SK-N-SH treated with all-trans-retinoic acid at 6 μM for 48 hours (cell line): Measurements from ENCODE around the gene NFAM1.

Source experiments
- ATAC-seq: fragments of 200-7000 bp; cut with Tn5 transposase; 3 replicates; pipeline ENCODE4 v1.9.1; 2020; ENCODE audit warnings: mild to moderate bottlenecking, moderate library complexity
- ARNTL ChIP-seq: fragments of 450-650 bp; formaldehyde crosslinking; IDR thresholded peaks from 2 replicates; pipeline ENCODE4 v1.5.0; 2020; ENCODE audit warnings: low read depth, mild to moderate bottlenecking, moderate library complexity, borderline replicate concordance
- CSRNP3 ChIP-seq: fragments of 250-450 bp; sonication (Bioruptor Pico); IDR thresholded peaks from 2 replicates; pipeline ENCODE4 v1.5.1; 2021; ENCODE audit warnings: mild to moderate bottlenecking, moderate library complexity
- ESRRG ChIP-seq: fragments of 250-450 bp; sonication (Bioruptor Pico); IDR thresholded peaks from 2 replicates; pipeline ENCODE4 v1.6.1; 2021; ENCODE audit warnings: mild to moderate bottlenecking
- GLIS3 ChIP-seq: fragments of 250-450 bp; sonication (Bioruptor Pico); IDR thresholded peaks from 2 replicates; pipeline ENCODE4 v1.5.0; 2020; ENCODE audit warnings: mild to moderate bottlenecking, moderate library complexity
- ISL1 ChIP-seq: fragments of 250-450 bp; sonication (Bioruptor Pico); IDR thresholded peaks from 2 replicates; pipeline ENCODE4 v2.1.2; 2022; ENCODE audit warnings: mild to moderate bottlenecking, moderate library complexity
- OSR1 ChIP-seq: fragments of 250-450 bp; sonication (Bioruptor Pico); IDR thresholded peaks from 2 replicates; pipeline ENCODE4 v1.8.0; 2022; ENCODE audit warnings: moderate library complexity, mild to moderate bottlenecking, inconsistent platforms
- PATZ1 ChIP-seq: fragments of 250-450 bp; sonication (Bioruptor Pico); IDR thresholded peaks from 2 replicates; pipeline ENCODE4 v1.8.0; 2020; ENCODE audit warnings: mild to moderate bottlenecking, moderate library complexity, borderline replicate concordance
- PPARA ChIP-seq: fragments of 250-450 bp; sonication (Bioruptor Pico); IDR thresholded peaks from 2 replicates; pipeline ENCODE4 v1.5.0; 2020; ENCODE audit warnings: mild to moderate bottlenecking, borderline replicate concordance
- RARB ChIP-seq: fragments of 250-450 bp; sonication (Bioruptor Pico); IDR thresholded peaks from 2 replicates; pipeline ENCODE4 v1.8.0; 2021; ENCODE audit warnings: mild to moderate bottlenecking, moderate library complexity
- SNAI2 ChIP-seq: fragments of 250-450 bp; sonication (Bioruptor Pico); IDR thresholded peaks from 2 replicates; pipeline ENCODE4 v1.5.0; 2020; ENCODE audit warnings: mild to moderate bottlenecking, moderate library complexity
- TCF4 ChIP-seq: fragments of 250-450 bp; sonication (Bioruptor Pico); IDR thresholded peaks from 2 replicates; pipeline ENCODE4 v1.8.0; 2021; ENCODE audit warnings: mild to moderate bottlenecking, moderate library complexity, borderline replicate concordance
- TOX ChIP-seq: fragments of 250-450 bp; sonication (Bioruptor Pico); IDR thresholded peaks from 2 replicates; pipeline ENCODE4 v1.8.0; 2021; ENCODE audit warnings: mild to moderate bottlenecking, moderate library complexity, borderline replicate concordance
- ZC3H10 ChIP-seq: fragments of 250-450 bp; sonication (Bioruptor Pico); IDR thresholded peaks from 2 replicates; pipeline ENCODE4 v1.5.1; 2021; ENCODE audit warnings: mild to moderate bottlenecking, moderate library complexity
- ZFP30 ChIP-seq: fragments of 450-650 bp; formaldehyde crosslinking; IDR thresholded peaks from 2 replicates; pipeline ENCODE4 v1.5.0; 2022; ENCODE audit warnings: mild to moderate bottlenecking, moderate library complexity
- ZNF565 ChIP-seq: fragments of 450-650 bp; formaldehyde crosslinking; conservative IDR thresholded peaks from 2 replicates; pipeline ENCODE4 v1.5.0; 2020; ENCODE audit warnings: low read depth, mild to moderate bottlenecking, moderate library complexity
- ZNF70 ChIP-seq: fragments of 450-650 bp; formaldehyde crosslinking; IDR thresholded peaks from 2 replicates; pipeline ENCODE4 v1.5.0; 2020; ENCODE audit warnings: mild to moderate bottlenecking, moderate library complexity
- ZNF8 ChIP-seq: fragments of 450-650 bp; formaldehyde crosslinking; IDR thresholded peaks from 2 replicates; pipeline ENCODE4 v1.5.0; 2020; ENCODE audit warnings: mild to moderate bottlenecking, moderate library complexity
- TF ChIP-seq, protein P1 (sequence below): fragments of 250-450 bp; sonication (Bioruptor Pico); IDR thresholded peaks from 2 replicates; pipeline ENCODE4 v1.8.0; 2021; ENCODE audit warnings: low read depth, mild to moderate bottlenecking, moderate library complexity, borderline replicate concordance
- TF ChIP-seq, protein P2 (sequence below): fragments of 250-450 bp; sonication (Bioruptor Pico); IDR thresholded peaks from 2 replicates; pipeline ENCODE4 v1.5.0; 2020; ENCODE audit warnings: mild to moderate bottlenecking, moderate library complexity

NFAM1 gene

DNA sequence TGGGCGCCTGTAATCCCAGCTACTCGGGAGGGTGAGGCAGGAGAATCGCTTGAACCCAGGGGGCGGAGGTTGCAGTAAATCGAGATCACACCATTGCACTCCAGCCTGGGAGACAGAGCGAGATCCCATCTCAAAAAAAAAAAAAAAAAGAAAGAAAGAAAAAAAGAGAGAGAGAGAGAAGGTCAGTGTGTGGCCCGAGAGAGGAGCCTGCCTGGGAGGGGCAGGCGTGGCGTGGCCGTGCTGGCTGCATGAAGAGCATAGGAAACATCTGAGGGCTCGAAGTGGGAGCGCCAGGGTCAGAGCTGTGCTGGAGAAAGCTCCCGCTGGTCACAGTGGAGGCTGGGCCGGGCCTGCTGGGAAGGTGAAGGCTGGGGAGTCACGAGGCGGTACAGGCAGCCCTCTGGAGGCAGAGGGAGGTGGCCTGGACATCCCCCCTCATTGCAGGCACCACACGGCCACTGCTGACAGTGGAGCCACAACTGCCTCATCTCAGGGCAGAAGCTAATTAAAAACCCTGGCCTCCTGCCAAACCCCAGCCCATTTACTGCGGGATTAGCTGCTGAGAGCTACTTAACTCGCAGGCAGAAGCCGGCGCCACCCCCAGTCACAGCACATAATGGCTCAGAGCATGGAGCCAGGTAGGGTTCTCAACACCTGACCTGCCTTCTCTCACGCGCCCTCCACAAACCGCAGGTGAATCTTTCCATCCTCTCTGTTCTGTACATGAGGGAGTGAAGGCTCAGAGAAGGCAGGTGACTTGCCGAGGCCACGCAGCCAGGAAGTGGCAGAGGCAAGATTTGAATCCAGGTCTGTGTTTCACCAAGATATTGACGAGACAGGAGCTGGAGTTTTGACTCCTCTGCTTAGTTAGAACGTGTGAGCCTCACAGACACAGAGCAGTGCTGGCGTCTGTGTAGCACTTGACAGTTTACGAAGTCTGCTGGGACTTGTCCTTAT lies 32.6 kb downstream of the NFAM1 start (continued):
- TF ChIP-seq, protein P1, sequence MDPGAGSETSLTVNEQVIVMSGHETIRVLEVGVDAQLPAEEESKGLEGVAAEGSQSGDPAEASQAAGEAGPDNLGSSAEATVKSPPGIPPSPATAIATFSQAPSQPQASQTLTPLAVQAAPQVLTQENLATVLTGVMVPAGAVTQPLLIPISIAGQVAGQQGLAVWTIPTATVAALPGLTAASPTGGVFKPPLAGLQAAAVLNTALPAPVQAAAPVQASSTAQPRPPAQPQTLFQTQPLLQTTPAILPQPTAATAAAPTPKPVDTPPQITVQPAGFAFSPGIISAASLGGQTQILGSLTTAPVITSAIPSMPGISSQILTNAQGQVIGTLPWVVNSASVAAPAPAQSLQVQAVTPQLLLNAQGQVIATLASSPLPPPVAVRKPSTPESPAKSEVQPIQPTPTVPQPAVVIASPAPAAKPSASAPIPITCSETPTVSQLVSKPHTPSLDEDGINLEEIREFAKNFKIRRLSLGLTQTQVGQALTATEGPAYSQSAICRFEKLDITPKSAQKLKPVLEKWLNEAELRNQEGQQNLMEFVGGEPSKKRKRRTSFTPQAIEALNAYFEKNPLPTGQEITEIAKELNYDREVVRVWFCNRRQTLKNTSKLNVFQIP, result no peak
- TF ChIP-seq ZFP30 (CRISPR knock-in tag) (no peak), PPARA (CRISPR knock-in tag) (no peak)

GRCh38 chr22:42397332-42398249 lies 34.6 kb downstream of the NFAM1 start:
- TF ChIP-seq OSR1 (no peak), ZNF8 (CRISPR knock-in tag) (no peak), ZNF565 (no peak)
- TF ChIP-seq, all 23 proteins: peak for 0
- ATAC-seq, result no peak

GRCh38 chr22:42396621-42397331 lies 35.4 kb downstream of the NFAM1 start:
- TF ChIP-seq ZNF70, result no peak
- TF ChIP-seq ESRRG, result no peak
- no peak for TF ChIP-seq SNAI2 (CRISPR knock-in tag)
- TF ChIP-seq ZNF565, result no peak
- no peak for TF ChIP-seq ARNTL
- no peak for TF ChIP-seq ISL1 (CRISPR knock-in tag)
- TF ChIP-seq, protein P2, sequence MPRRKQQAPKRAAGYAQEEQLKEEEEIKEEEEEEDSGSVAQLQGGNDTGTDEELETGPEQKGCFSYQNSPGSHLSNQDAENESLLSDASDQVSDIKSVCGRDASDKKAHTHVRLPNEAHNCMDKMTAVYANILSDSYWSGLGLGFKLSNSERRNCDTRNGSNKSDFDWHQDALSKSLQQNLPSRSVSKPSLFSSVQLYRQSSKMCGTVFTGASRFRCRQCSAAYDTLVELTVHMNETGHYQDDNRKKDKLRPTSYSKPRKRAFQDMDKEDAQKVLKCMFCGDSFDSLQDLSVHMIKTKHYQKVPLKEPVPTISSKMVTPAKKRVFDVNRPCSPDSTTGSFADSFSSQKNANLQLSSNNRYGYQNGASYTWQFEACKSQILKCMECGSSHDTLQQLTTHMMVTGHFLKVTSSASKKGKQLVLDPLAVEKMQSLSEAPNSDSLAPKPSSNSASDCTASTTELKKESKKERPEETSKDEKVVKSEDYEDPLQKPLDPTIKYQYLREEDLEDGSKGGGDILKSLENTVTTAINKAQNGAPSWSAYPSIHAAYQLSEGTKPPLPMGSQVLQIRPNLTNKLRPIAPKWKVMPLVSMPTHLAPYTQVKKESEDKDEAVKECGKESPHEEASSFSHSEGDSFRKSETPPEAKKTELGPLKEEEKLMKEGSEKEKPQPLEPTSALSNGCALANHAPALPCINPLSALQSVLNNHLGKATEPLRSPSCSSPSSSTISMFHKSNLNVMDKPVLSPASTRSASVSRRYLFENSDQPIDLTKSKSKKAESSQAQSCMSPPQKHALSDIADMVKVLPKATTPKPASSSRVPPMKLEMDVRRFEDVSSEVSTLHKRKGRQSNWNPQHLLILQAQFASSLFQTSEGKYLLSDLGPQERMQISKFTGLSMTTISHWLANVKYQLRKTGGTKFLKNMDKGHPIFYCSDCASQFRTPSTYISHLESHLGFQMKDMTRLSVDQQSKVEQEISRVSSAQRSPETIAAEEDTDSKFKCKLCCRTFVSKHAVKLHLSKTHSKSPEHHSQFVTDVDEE (CRISPR knock-in tag), result no peak
- no peak for TF ChIP-seq ZNF8 (CRISPR knock-in tag)
- TF ChIP-seq TCF4 (CRISPR knock-in tag), result no peak
- no peak for TF ChIP-seq ZC3H10
- TF ChIP-seq PPARA (CRISPR knock-in tag), result no peak
- TF ChIP-seq CSRNP3 (CRISPR knock-in tag), result no peak
- TF ChIP-seq, protein P1, result no peak
- TF ChIP-seq TOX (CRISPR knock-in tag), result no peak
- TF ChIP-seq GLIS3, result no peak
- ATAC-seq, result no peak

- ATAC-seq, result no peak
- no peak for TF ChIP-seq RARB (CRISPR knock-in tag)
- TF ChIP-seq ZNF70, result no peak
- no peak for TF ChIP-seq PATZ1 (CRISPR knock-in tag)
- no peak for TF ChIP-seq ZNF8 (CRISPR knock-in tag)
- no peak for TF ChIP-seq GLIS3
These were observed 43.1 kb downstream of the NFAM1 start for GRCh38 chr22:42389143-42389542.
